NCI-H82 treated with DMSO at 0.1 percent for 48 hours (cell line): ENCODE results near the gene DSCAML1.

Experiments
- DNase-seq: peaks from one replicate; lab custom pipeline; 2025; ENCODE audit not compliant: unreplicated experiment; lab: John Stamatoyannopoulos, UW

DSCAML1 gene

DNA sequence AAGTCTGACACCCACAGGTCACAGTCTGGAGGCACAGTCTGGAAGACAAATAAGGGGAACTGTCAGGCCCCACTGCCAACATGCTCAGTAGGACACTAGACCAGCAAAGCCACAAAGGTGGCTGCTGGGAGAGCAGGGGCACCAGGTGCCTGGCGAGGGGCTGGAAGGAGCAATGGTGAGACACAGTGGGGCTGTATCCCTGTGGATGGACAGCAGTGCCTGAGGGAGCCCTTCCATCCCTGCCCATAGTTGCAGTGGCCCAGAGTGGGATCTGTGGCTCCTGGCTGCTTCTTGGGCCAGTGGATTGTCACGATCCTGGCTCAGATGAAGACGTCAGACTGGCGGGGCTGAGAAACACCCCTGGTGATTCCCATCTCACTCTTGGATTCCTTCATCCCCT lies 154.6 kb downstream of the DSCAML1 start:
- DNase-seq: no peak

DNA sequence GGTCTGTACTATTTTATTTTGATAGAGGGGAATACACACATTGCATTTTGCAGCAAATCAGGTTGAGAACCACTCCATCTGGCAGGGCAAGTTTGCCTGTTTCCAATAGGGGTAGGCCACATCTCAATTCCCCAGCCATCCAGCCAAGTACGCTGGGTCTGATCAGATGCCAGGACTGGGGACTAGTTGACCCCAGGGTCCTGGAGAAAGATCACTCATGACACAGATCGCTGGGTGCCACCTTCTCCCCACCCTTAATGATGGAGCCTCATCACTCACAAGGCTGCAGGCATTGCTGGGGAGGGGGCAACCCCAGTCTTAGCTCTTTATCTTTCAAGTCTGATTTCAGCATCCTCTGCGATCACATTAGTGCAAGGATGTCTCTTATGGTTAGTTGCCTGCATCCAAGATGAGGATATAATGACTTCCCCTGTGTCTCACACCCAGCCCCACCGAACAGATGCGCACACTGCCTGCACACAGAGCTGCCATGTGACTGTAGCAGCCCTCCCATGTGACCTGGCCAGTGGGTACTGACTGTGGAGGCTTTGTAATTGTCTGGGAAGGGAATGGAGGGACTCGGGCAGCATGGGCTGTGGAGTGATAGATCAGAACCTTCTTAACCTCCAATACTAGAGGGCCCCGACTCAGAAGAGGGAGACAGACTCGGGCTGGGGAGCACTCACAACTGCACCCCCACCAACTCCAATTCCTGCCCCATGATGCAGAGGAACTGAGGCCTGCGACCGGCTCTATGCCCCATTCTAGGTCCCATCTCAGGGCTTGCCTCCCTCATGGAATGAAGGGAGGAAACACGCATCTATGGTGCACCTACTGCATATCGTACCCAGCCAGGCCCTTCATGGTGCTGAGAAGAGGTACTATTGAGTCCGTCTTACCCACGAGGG lies 155.8 kb downstream of the DSCAML1 start:
- DNase-seq: no peak

GRCh38 chr11:117640041-117640440 lies 157.0 kb downstream of the DSCAML1 start:
- DNase-seq: no peak

DNA sequence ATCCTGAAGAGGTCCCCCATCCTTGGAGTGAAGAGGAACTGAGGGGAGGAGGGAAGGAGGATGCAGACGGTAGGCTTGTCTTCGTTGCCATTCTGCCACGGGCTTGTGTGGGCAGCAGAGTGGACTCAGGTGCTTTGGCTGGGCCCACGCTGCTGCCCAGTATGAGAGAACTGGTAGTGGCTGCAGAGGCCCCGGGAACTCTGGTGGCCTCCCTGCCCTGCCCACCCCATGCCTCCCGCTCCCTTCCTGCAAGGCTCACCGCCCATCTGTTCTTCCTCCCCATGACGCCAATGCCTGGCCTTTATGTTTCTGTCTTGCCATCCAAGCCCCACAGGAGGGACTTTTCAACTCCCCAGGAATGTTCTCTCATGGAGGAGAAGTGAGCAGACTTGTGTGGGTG lies 157.4 kb downstream of the DSCAML1 start:
- DNase-seq: no peak

DNA sequence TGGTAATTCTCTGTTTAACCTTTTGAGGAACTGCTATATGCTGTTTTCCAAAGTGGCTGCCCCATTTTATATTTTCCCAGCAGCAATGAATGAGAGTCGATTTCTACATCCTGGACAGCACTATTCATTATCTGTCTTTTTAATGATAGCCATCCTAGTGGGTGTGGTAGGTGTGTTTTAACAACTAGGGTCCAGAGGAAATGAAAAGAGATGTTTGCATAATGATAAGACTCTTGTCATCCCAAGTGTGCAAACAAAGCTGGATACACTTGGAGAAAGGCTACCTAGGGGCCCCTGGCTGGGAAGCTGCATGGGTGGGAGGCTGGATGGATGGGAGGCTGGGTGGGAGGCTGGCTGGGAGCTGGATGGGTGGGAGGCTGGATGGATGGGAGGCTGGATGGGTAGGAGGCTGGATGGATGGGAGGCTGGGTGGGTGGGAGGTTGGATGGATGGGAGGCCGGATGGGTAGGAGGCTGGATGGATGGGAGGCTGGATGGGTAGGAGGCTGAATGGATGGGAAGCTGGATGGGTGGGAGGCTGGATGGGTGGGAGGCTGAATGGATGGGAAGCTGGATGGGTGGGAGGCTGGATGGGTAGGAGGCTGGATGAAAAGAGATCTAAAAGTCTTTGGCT lies 158.0 kb downstream of the DSCAML1 start:
- DNase-seq: no peak

DNA sequence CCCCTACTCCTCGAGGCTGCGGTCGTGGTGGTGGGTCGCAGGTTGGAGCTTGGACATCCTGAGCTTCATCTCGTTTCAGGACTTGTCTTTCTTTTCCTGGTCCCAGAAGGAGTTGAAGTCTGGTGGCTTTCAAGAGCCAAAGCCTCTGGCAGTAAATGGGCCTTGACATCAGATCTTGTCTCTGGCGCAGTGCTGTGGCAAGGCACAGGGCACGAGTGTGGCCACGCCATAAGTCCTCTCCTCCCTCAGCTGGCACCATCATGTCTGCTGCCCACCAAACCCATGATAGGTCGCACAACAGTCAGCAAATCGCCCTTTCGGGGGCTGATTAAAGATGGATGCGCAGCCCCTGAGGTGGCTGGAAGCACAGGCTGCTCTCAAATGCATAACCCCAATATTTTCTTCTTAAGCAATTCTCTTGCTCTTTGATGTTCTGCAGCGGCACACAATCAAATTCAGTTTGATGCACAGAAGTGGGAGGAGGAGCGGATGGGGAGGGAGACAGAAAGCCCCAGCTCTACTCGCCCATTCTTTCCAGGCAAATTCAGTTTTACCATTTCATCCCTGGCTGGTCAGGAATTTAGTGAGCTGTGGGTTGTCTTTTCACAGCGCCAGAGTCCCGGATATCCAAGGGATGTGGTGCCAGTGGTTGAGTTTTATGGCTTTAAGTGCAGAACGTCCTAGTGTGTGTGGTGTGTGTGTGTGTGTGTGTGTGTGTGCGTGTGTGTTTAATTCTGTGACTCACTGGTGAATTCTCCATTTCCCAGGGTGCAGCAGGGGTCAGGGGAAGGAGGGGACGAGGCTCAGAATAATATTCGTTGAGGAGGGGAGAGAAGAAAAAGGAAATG lies 162.0 kb downstream of the DSCAML1 start:
- DNase-seq: no peak

DNA sequence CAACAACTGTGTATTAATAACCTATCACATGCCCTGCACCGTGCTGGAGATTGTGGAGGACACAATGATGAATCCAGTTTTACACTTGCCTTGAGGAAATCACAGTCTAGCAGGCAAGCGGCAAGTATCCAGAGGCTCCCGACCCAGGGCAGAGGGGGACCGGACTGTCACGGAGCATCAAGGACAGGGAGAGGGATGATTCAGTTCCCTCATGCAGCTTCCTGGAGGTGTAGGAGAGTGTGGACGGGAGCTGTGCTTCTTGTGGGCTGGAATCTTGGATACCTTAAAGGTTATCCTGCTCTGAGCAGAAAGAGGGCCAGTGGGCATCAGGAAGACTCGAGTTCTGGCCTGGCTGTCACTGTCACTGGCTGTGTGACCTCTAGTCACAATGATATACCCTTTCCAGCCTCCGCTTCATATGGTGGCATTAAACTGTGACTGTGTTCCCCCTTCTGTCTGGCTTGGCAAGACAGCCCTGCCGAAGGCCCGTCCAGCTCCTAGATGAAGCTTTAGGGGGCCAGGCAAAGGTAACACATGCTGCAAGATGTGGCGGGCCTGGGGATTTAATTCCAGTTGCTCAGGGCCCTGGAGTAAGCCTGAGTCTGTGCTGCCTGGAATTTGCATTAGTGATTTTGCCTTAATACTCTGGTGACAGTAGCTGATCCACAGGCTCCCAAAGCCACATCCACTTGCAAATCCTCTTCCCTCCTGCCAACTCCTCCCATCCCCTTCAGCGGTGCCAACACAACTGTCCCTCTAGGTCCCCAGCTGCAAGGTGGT lies 162.8 kb downstream of the DSCAML1 start:
- DNase-seq: peak; percentile 76

GRCh38 chr11:117633186-117633754 lies 163.7 kb downstream of the DSCAML1 start:
- DNase-seq: no peak

- DNase-seq: no peak
Observed at GRCh38 chr11:117632306-117632705, 164.7 kb downstream of the DSCAML1 start.

DNA sequence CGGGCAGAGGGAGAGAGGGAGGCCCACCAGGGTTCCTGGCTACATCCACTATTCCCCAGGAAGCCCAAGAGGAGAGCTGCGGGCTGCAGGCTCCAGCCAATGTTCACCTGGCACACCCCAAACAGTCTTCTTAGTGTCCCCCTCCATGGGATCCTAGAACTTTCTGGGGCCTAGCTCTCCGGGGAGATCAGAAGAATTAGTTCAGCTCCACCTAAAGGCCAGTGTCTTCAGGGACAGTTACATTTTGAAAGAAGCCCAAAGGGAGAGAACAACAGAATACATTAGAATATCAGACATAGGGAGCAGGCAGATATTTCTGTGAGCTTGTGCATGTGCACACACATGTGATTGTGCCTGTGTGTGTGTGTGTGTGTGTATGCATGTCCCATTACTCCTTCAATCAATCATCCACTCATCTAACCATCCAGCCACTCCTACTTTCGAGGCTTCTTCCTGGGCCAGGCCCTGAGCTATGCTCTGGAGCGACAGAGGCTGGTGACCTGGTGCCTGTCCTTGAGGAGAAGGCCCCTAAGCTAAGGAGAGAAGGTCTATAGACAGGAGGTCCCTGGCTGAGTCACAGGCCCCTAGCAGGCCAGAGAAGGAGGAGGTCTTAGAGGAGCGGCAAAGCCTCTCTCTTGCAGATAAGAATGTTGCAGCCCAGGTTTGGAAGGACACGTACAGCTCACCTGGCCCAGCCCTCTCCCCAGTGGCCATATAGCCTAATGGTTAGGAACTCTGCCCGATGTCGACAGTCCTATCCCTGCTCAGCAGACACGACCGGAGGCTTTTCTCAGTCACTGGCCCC lies 165.5 kb downstream of the DSCAML1 start:
- no peak for DNase-seq

DNA sequence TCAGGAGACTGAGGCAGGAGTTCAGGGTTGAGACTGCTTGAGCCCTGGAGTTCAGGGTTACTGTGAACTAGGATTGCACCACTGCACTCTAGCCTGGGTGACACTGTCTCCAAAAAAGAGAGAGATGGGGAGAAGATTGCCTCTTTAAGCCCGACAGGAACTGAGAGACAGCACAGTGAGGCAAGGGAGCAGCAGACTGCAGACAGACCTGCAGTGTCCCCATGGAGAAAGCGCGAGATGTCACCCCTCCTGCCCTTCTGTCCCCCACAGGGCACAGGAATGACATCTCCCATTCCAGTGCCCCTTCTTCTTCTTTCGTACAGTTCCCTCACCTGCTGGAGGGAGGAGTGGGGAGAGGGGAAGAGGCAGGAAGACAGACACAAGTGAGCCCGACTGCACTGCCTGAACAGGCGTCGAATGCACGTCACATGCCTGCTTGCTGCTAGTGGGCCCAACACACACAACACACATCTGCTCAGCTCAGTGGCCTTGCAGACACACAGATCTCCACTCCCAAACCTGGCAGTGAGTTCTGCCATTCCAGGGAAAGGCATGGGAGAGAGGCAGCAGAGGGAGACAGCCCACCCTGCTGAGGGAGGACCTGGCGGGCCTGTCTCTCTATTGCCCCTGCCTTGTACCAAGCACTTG lies 167.0 kb downstream of the DSCAML1 start:
- DNase-seq: no peak

GRCh38 chr11:117629146-117629545 lies 167.9 kb downstream of the DSCAML1 start:
- DNase-seq: no peak

DNA sequence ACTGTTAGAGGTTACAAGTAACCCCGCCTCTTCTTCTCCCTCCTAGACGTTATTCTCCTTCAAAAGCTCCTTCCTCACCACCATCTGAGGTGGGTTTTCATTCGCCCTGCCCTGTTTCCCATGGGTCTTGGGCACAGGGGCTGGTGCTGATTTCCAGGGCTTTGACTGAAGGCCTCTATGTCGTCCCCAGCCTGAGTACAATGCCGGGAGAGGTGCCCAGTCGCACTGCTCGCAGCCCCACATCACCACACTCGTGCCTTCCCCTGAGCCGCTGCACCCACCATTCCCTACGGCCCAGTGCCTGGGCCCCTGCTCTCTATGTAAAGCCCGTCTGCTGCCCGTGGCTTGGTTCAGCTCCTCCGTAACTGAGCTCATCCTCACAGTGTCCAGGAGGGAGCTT lies 169.8 kb downstream of the DSCAML1 start:
- no peak for DNase-seq

- no peak for DNase-seq
Observed at GRCh38 chr11:117626576-117626975, 170.4 kb downstream of the DSCAML1 start.

DNA sequence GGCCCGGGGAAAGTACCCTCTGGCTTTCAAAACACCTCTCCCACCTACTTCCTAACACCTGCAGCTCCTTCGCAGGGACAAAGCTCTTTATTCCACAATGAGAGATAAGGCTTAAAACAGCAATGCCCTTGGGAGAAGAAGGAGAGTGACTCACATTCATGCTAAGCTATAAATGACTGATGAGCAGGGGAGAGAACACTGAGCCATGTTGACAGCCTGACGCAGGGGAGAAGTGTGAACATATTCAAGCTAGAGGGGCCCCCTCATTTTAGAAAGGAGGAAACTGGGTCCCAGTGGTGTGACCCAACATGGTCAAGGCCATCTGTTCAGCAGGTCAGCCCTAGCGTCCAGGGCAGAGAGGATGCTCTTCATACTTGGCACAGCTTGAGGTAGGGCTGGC lies 171.8 kb downstream of the DSCAML1 start:
- DNase-seq: peak; percentile 15

GRCh38 chr11:117623831-117624271 lies 173.2 kb downstream of the DSCAML1 start:
- no peak for DNase-seq

GRCh38 chr11:117621226-117621625 lies 175.8 kb downstream of the DSCAML1 start:
- no peak for DNase-seq

- no peak for DNase-seq
Observed at GRCh38 chr11:117620659-117621058, 176.4 kb downstream of the DSCAML1 start.

DNA sequence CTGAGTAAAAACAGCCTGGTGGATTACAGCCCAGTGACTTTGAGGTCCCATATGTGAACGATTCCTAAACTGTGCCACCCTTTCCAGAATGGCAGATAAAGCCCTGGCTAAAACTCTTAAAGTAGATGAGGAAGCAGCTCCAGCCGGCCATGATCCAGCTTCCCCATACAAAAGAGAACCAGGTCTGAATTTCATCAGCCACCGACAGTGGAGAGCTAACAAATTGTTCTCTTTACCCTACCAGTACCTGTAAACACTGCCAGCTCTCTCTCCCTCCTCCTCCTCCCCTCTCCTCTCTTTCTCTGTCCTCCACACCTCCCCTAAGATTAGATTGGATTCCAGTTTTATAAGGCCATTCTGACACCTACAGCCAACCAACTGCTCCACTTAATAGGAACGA lies 176.9 kb downstream of the DSCAML1 start:
- DNase-seq: peak; percentile 17
